NT2/D1 (cell line): Measurements from ENCODE around the gene FCRL3.

ENCODE experiments used
- DNase-seq: peaks from one replicate; pipeline ENCODE4 v3.0.0-alpha.2; 2011; ENCODE audit warnings: low read depth, low spot score
- H3K27me3 ChIP-seq: 2 replicates; pipeline ENCODE4 v1.6.0; 2011; ENCODE audit warnings: mild to moderate bottlenecking; ENCODE audit not compliant: insufficient read length, insufficient read depth
- H3K36me3 ChIP-seq: 2 replicates; pipeline ENCODE4 v1.6.1; 2011; ENCODE audit warnings: mild to moderate bottlenecking, low read length, mixed read lengths; ENCODE audit not compliant: insufficient read depth, insufficient read length
- H3K4me1 ChIP-seq: 2 replicates; pipeline ENCODE4 v1.5.1; 2011; ENCODE audit not compliant: insufficient read depth, insufficient read length
- H3K4me3 ChIP-seq: 2 replicates; pipeline ENCODE4 v1.5.1; 2011; ENCODE audit warnings: low read depth; ENCODE audit not compliant: insufficient read length
- H3K9ac ChIP-seq: 2 replicates; pipeline ENCODE4 v1.6.0; 2011; ENCODE audit warnings: low read depth; ENCODE audit not compliant: insufficient read length
- H3K9me3 ChIP-seq: 2 replicates; pipeline ENCODE4 v1.5.1; 2011; ENCODE audit warnings: mild to moderate bottlenecking, low read length; ENCODE audit not compliant: insufficient read depth
- SUZ12 ChIP-seq: IDR thresholded peaks from 2 replicates; pipeline ENCODE4 v1.6.1; 2011; ENCODE audit not compliant: insufficient read length, insufficient read depth; ENCODE audit errors: extremely low read depth
- YY1 ChIP-seq: IDR thresholded peaks from 2 replicates; pipeline ENCODE4 v1.6.1; 2011; ENCODE audit not compliant: insufficient read length, insufficient read depth
- ZNF274 ChIP-seq: IDR thresholded peaks from 2 replicates; pipeline ENCODE4 v1.6.1; 2011; ENCODE audit warnings: mild to moderate bottlenecking, low read depth, low read length

The FCRL3 gene

GRCh38 chr1:157673008-157673407 lies 27.6 kb downstream of the FCRL3 start:
- H3K27me3 ChIP-seq = no peaks in the 10 kb centered on the region
- H3K4me3 ChIP-seq = no peak overlapping the region
- TF ChIP-seq ZNF274 (no peak), YY1 (no peak), SUZ12 (no peak)

GRCh38 chr1:157671895-157672294 lies 28.7 kb downstream of the FCRL3 start:
- no peak for DNase-seq
- TF ChIP-seq ZNF274 = no peak
- no peak for TF ChIP-seq SUZ12
- TF ChIP-seq YY1 = no peak
- peaks cover 48% of the 10 kb centered on the region for H3K9me3 ChIP-seq

More at GRCh38 chr1:157673008-157673407, 27.6 kb downstream of the FCRL3 start:
- H3K9me3 ChIP-seq = peaks cover 48% of the 10 kb centered on the region
- no peak for DNase-seq
- no peaks in the 10 kb centered on the region for H3K4me1 ChIP-seq
- H3K36me3 ChIP-seq = no peaks in the 10 kb centered on the region
- no peak overlapping the region for H3K9ac ChIP-seq

GRCh38 chr1:157659576-157660247 lies 40.9 kb downstream of the FCRL3 start:
- DNase-seq = no peak
- H3K27me3 ChIP-seq = no peaks in the 10 kb centered on the region
- H3K36me3 ChIP-seq = no peaks in the 10 kb centered on the region
- H3K4me1 ChIP-seq = no peaks in the 10 kb centered on the region
- no peak overlapping the region for H3K4me3 ChIP-seq
- no peak overlapping the region for H3K9ac ChIP-seq
- TF ChIP-seq SUZ12 (no peak), YY1 (no peak), ZNF274 (no peak)
- no peaks in the 10 kb centered on the region for H3K9me3 ChIP-seq

More at GRCh38 chr1:157671895-157672294, 28.7 kb downstream of the FCRL3 start:
- H3K9ac ChIP-seq = no peak overlapping the region
- no peaks in the 10 kb centered on the region for H3K4me1 ChIP-seq
- no peaks in the 10 kb centered on the region for H3K27me3 ChIP-seq
- no peaks in the 10 kb centered on the region for H3K36me3 ChIP-seq
- no peak overlapping the region for H3K4me3 ChIP-seq

GRCh38 chr1:157658571-157658970 lies 42.0 kb downstream of the FCRL3 start:
- H3K9ac ChIP-seq = no peak overlapping the region
- no peaks in the 10 kb centered on the region for H3K4me1 ChIP-seq

GRCh38 chr1:157653494-157653873 lies 47.1 kb downstream of the FCRL3 start:
- no peaks in the 10 kb centered on the region for H3K4me1 ChIP-seq
- TF ChIP-seq SUZ12 (no peak), YY1 (no peak), ZNF274 (no peak)
- no peaks in the 10 kb centered on the region for H3K27me3 ChIP-seq
- no peaks in the 10 kb centered on the region for H3K36me3 ChIP-seq
- no peak overlapping the region for H3K4me3 ChIP-seq
- H3K9ac ChIP-seq = no peak overlapping the region
- DNase-seq = no peak
- H3K9me3 ChIP-seq = no peaks in the 10 kb centered on the region

More at GRCh38 chr1:157658571-157658970, 42.0 kb downstream of the FCRL3 start:
- no peak overlapping the region for H3K4me3 ChIP-seq
- H3K9me3 ChIP-seq = no peaks in the 10 kb centered on the region
- TF ChIP-seq ZNF274 (no peak), YY1 (no peak), SUZ12 (no peak)
- DNase-seq = no peak
- H3K36me3 ChIP-seq = no peaks in the 10 kb centered on the region
- H3K27me3 ChIP-seq = no peaks in the 10 kb centered on the region

- Histone ChIP-seq H3K36me3 (no peaks in the 10 kb centered on the region), H3K27me3 (no peaks in the 10 kb centered on the region), H3K9me3 (no peaks in the 10 kb centered on the region), H3K9ac (no peak overlapping the region), H3K4me1 (no peaks in the 10 kb centered on the region), H3K4me3 (no peak overlapping the region)
- no peak for TF ChIP-seq YY1
- no peak for TF ChIP-seq ZNF274
- TF ChIP-seq SUZ12 = no peak
- no peak for DNase-seq
Measured at GRCh38 chr1:157652859-157653493, 47.6 kb downstream of the FCRL3 start.

GRCh38 chr1:157648317-157648716 lies 52.3 kb downstream of the FCRL3 start:
- Histone ChIP-seq H3K27me3 (no peaks in the 10 kb centered on the region), H3K36me3 (no peaks in the 10 kb centered on the region), H3K4me3 (no peak overlapping the region), H3K4me1 (no peaks in the 10 kb centered on the region), H3K9me3 (no peaks in the 10 kb centered on the region), H3K9ac (no peak overlapping the region)
- DNase-seq = no peak
- TF ChIP-seq SUZ12 = no peak
- no peak for TF ChIP-seq YY1
- no peak for TF ChIP-seq ZNF274
